AG09309 (cell line): ENCODE data around the gene TBC1D13.
"Not testable (repeated sequence)": the region's sequence is repeated elsewhere in the genome, so short reads cannot be mapped to it uniquely, and the experiment has no call there.

Experiments
- DNase-seq: peaks from one replicate; pipeline ENCODE4 v3.0.0-alpha.2; 2010; ENCODE audit warnings: low read depth
- H3K4me3 ChIP-seq: 2 replicates; pipeline ENCODE4 v1.5.1; 2011; ENCODE audit warnings: mild to moderate bottlenecking, low read depth, low read length, moderate library complexity; ENCODE audit not compliant: control insufficient read depth
- TF ChIP-seq, protein P1 (sequence below): IDR thresholded peaks from 2 replicates; pipeline ENCODE4 v1.5.1; 2011; ENCODE audit warnings: mild to moderate bottlenecking, low read depth, low read length, inconsistent platforms; ENCODE audit not compliant: insufficient read depth, control insufficient read depth; ENCODE audit errors: missing control alignments

Gene TBC1D13

DNA sequence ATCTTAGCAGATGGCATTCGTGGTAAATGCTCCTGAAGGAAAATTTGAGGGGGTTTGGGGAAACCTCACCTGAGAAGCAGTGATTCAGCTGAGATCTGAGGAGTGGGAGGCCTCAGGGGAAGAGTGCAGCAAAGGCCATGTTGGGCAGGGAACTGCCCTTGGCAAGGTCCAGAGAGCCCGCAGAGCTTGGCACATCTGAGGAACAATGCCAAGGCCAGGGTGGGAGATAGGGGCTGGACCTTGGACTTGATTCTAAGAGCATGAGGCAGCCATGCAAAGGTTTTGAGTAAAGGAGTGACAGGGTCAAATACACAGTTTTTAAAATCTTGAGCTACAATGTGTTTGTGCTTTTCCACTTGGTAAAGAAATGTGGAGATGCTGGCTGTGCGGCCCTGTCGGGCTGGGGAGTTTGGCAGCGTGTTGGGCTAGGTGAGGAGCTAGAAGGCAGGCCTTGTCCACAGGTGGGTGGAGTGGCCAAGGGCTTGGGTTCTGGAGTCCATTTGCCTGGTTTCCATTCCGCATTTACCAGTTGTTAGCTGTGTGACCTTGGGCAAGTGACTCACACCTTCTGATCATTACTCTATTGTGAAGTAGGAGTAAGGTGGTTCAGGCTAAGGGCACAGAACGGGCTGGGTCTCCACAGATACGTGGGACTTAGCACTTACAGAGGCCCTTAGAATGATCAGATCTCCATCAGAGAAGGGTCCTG is 6.1 kb downstream of the TBC1D13 start:
- TF ChIP-seq, protein P1, sequence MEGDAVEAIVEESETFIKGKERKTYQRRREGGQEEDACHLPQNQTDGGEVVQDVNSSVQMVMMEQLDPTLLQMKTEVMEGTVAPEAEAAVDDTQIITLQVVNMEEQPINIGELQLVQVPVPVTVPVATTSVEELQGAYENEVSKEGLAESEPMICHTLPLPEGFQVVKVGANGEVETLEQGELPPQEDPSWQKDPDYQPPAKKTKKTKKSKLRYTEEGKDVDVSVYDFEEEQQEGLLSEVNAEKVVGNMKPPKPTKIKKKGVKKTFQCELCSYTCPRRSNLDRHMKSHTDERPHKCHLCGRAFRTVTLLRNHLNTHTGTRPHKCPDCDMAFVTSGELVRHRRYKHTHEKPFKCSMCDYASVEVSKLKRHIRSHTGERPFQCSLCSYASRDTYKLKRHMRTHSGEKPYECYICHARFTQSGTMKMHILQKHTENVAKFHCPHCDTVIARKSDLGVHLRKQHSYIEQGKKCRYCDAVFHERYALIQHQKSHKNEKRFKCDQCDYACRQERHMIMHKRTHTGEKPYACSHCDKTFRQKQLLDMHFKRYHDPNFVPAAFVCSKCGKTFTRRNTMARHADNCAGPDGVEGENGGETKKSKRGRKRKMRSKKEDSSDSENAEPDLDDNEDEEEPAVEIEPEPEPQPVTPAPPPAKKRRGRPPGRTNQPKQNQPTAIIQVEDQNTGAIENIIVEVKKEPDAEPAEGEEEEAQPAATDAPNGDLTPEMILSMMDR = no peak
- H3K4me3 ChIP-seq = no peak overlapping the region
- no peak for DNase-seq

DNA sequence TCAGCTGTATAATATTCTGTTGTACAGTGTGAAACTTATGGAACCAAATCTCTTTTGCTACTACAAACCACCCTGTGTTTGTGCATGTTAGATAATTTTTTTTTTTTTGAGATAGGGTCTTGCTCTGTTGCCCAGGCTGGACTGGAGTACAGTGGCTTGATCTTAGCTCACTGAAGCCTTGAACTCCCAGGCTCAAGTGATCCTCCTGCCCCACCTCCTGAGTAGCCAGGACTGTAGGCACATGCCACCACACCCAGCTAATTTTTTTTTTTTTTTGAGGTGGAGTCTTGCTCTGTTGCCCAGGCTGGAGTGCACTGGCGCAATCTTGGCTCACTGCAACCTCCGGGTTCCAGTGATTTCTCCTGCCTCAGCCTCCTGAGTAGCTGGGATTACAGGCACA is 7.9 kb downstream of the TBC1D13 start:
- not testable (repeated sequence) for DNase-seq, H3K4me3 ChIP-seq

DNA sequence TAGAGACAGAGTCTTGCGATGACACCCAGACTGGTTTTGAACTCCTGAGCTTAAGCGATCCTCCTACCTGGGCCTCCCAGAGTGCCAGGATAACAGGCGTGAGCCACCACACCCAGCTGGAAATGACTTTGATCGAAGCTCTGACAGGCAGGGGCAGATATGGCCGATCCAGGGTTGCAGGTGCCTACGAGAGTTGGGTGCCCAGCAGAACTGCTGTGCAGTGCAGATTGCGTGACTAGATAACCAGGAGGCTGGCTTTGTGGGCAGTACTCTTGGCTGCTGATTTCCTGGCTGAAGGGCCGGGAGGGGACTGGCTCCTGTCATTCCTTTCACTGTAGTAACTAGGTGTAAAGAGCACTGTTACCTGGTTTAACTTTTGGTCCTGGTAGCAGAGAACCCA is 11.8 kb downstream of the TBC1D13 start:
- no peak for DNase-seq
- H3K4me3 ChIP-seq = no peak overlapping the region
- TF ChIP-seq, protein P1 = no peak

DNA sequence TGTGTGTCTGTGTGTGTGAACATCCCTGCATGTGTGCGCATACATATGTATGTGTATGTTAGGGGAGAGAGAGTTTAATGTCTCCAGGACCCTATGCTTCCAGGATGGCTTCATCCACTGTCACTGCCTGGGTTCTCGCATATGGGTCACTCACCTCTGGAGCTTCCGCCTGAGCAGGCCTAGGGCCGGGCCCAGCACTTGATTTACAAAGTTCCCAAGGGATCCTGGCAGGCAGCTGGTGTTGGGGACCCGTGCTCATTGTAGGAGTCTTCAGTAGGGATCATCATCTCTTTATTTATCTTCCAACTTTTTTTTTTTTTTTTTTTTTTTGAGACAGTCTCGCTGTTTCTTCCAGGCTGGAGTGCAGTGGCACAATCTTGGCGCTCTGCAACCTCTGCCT is 13.0 kb downstream of the TBC1D13 start:
- TF ChIP-seq, protein P1 = no peak
- no peak overlapping the region for H3K4me3 ChIP-seq
- no peak for DNase-seq

DNA sequence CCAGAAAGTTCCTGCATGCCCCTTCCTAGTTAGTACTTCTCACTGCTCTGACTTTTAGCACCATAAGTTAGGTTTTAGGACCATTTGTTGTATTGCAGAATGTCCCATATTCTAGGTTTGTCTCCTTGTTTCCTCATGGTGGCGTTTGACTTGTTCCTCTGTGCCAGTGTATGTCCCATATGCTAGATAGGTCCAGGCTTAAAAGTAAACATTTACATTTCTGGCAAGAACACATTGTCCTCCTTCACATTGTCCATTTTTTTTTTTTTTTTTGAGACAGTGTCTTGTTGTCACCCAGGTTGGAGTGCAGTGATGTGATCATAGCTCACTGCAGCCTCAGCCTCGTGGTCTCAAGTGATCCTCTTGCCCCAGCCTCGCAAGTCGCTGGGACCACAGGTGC is 15.4 kb downstream of the TBC1D13 start:
- DNase-seq = no peak
- TF ChIP-seq, protein P1 = no peak
- H3K4me3 ChIP-seq = no peak overlapping the region

DNA sequence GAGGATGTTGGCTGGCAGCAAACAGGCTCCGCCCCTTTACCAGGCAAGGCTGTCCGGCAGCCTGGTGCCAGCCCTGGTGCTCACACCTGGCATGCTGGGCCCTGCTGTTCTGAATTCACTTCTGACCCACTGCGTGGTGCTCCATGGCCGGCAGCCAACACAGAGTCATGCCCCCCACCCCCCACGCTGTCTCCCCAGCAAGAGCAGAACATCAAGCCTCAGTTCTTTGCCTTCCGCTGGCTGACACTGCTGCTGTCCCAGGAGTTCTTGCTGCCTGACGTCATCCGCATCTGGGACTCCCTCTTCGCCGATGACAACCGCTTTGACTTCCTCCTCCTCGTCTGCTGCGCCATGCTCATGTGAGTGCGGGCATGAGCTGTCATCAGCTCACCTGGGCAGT is 18.6 kb downstream of the TBC1D13 start:
- no peak for DNase-seq
- no peak overlapping the region for H3K4me3 ChIP-seq
- TF ChIP-seq, protein P1 = no peak

DNA sequence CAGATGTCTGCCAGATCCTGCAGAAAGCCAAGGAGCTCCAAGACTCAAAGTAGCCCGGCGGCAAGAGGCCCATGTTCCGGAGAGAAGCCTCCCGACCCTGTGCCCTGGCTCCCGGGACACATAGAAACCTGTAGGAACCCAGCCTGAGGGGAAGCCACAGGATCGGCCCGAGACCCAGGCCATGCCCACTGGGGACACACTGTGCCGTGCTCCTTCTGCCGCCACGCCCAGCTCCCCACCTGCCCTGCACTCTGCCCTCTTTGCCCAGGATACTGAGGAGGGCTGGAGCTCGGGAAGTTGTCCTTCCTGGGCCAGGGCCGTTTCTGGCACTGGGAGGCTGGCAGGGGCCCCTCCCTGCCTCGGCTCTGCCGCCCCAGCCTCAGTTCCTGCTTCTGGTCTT is 20.8 kb downstream of the TBC1D13 start:
- H3K4me3 ChIP-seq = no peak overlapping the region
- TF ChIP-seq, protein P1 = no peak
- no peak for DNase-seq
